Adrenal gland (tissue), 5 donors: ENCODE results near the gene PRSS12.

Source experiments
- POLR2A ChIP-seq, 2 donors: fragments of 450-650 bp; IDR thresholded peaks; one replicate each; pipeline ENCODE4 v1.6.1; 2017; ENCODE audit warnings: antibody characterized with exemption in 2 of 2, mild to moderate bottlenecking in 2 of 2, moderate library complexity in 1 of 2
- TF ChIP-seq, protein P1 (sequence below), 6 experiments: fragments of 450-650 bp in 4 of 6; fragments of 200-600 bp in 2 of 6; sonication (generic) in 1 of 6; IDR thresholded peaks; 1 replicate in 5 of 6; 2 replicates in 1 of 6; pipeline versions ENCODE4 v1.5.1 to v1.8.0; 2016 to 2021; ENCODE audit warnings: antibody characterized with exemption in 6 of 6, mild to moderate bottlenecking in 2 of 6, moderate library complexity in 1 of 6
- donor health status: DM: no; HTN: no; CAD: no.

DNA sequence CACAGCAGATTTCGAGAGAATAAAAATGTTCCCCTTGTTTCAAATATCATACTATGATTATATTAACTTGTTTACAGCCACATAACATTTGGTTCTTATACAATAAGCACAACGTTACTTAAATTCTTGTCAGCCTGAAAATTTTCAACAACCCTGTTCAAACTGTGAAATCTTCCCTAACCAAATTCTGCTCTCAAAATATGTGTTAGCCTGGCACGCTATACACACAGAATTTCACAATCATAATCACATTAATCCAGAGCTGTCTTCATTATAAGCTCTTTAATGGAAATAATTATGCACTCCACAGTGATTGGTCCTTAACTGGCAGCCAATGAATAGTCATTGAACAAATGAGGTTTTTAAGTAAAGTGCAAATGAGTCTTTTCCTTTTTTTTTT lies 7.3 kb upstream of the PRSS12 start:
- TF ChIP-seq, protein P1, sequence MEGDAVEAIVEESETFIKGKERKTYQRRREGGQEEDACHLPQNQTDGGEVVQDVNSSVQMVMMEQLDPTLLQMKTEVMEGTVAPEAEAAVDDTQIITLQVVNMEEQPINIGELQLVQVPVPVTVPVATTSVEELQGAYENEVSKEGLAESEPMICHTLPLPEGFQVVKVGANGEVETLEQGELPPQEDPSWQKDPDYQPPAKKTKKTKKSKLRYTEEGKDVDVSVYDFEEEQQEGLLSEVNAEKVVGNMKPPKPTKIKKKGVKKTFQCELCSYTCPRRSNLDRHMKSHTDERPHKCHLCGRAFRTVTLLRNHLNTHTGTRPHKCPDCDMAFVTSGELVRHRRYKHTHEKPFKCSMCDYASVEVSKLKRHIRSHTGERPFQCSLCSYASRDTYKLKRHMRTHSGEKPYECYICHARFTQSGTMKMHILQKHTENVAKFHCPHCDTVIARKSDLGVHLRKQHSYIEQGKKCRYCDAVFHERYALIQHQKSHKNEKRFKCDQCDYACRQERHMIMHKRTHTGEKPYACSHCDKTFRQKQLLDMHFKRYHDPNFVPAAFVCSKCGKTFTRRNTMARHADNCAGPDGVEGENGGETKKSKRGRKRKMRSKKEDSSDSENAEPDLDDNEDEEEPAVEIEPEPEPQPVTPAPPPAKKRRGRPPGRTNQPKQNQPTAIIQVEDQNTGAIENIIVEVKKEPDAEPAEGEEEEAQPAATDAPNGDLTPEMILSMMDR (IDR thresholded peaks at IDR 0.05) = no peak
- TF ChIP-seq POLR2A (IDR thresholded peaks at IDR 0.05) = no peak
